ENCODE measurements around the gene NDUFV3. TPM values are rescaled to one million over a fixed set of nuclear protein-coding genes. Genes with fewer than 3 reads are reported as not detected.

The NDUFV3 gene
- total and polyA plus RNA-seq, 2 of the 13 experiments (the other 11 are each of a cell fraction or from before 2014, with no cell fraction given) = 14.2 to 29.6 TPM

- TF ChIP-seq RAD51 (IDR thresholded peaks at IDR 0.05; ENCODE audit: borderline replicate concordance) (peak; percentile 56; the same call in 1 of the 2 replicates), FOXO1 (CRISPR knock-in tag; IDR thresholded peaks at IDR 0.05) (0 out of 2 replicates have a peak, but pooled peaks have one; percentile 21), MAF1 (CRISPR knock-in tag; IDR thresholded peaks at IDR 0.05; ENCODE audit: borderline replicate concordance) (peak; percentile 38; the same call in 1 of the 2 replicates), TCF7L2 (IDR thresholded peaks at IDR 0.05; ENCODE audit: low read depth, low read length) (no peak), KLF13 (CRISPR knock-in tag; IDR thresholded peaks at IDR 0.05) (0 out of 2 replicates have a peak, but pooled peaks have one; percentile 80), ZNF790 (CRISPR knock-in tag; IDR thresholded peaks at IDR 0.05; ENCODE audit: borderline replicate concordance) (no peak; the same call in 1 of the 2 replicates), RAD21 (CRISPR knock-in tag; IDR thresholded peaks at IDR 0.05) (peak; percentile 55), STAG1 (CRISPR knock-in tag; IDR thresholded peaks at IDR 0.05) (no peak; the same call in none of the 2 replicates), HDAC2 (CRISPR knock-in tag; IDR thresholded peaks at IDR 0.05) (peak; percentile 61), ZNF431 (CRISPR knock-in tag; IDR thresholded peaks at IDR 0.05; ENCODE audit: borderline replicate concordance, low read depth) (no peak), KMT2A (CRISPR knock-in tag; IDR thresholded peaks at IDR 0.05) (peak; percentile 45), STAT5B (CRISPR knock-in tag; IDR thresholded peaks at IDR 0.05) (no peak), TEAD3 (CRISPR knock-in tag; optimal IDR thresholded peaks at IDR 0.05; ENCODE audit: borderline replicate concordance) (no peak), ZNF468 (CRISPR knock-in tag; IDR thresholded peaks at IDR 0.05) (0 out of 2 replicates have a peak, but pooled peaks have one; percentile 61), ZNF383 (CRISPR knock-in tag; IDR thresholded peaks at IDR 0.05; ENCODE audit: borderline replicate concordance) (no peak), ZNF749 (CRISPR knock-in tag; IDR thresholded peaks at IDR 0.05; ENCODE audit: borderline replicate concordance) (peak; percentile 51; the same call in 1 of the 2 replicates), NFKBIZ (CRISPR knock-in tag; IDR thresholded peaks at IDR 0.05) (no peak), POLR2AphosphoS2 (IDR thresholded peaks at IDR 0.05; ENCODE audit: low read depth, low read length) (no peak; the same call in 1 of the 2 replicates), ZIK1 (CRISPR knock-in tag; IDR thresholded peaks at IDR 0.05; ENCODE audit: borderline replicate concordance, low read depth) (no peak), ZNF607 (CRISPR knock-in tag; IDR thresholded peaks at IDR 0.05; ENCODE audit: borderline replicate concordance) (peak; percentile 72; the same call in 1 of the 2 replicates), ZNF234 (CRISPR knock-in tag; conservative IDR thresholded peaks at IDR 0.05) (no peak)
- TF ChIP-seq, protein P1, sequence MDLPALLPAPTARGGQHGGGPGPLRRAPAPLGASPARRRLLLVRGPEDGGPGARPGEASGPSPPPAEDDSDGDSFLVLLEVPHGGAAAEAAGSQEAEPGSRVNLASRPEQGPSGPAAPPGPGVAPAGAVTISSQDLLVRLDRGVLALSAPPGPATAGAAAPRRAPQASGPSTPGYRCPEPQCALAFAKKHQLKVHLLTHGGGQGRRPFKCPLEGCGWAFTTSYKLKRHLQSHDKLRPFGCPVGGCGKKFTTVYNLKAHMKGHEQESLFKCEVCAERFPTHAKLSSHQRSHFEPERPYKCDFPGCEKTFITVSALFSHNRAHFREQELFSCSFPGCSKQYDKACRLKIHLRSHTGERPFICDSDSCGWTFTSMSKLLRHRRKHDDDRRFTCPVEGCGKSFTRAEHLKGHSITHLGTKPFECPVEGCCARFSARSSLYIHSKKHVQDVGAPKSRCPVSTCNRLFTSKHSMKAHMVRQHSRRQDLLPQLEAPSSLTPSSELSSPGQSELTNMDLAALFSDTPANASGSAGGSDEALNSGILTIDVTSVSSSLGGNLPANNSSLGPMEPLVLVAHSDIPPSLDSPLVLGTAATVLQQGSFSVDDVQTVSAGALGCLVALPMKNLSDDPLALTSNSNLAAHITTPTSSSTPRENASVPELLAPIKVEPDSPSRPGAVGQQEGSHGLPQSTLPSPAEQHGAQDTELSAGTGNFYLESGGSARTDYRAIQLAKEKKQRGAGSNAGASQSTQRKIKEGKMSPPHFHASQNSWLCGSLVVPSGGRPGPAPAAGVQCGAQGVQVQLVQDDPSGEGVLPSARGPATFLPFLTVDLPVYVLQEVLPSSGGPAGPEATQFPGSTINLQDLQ (CRISPR knock-in tag; IDR thresholded peaks at IDR 0.05) = no peak
- TF ChIP-seq, protein P2, sequence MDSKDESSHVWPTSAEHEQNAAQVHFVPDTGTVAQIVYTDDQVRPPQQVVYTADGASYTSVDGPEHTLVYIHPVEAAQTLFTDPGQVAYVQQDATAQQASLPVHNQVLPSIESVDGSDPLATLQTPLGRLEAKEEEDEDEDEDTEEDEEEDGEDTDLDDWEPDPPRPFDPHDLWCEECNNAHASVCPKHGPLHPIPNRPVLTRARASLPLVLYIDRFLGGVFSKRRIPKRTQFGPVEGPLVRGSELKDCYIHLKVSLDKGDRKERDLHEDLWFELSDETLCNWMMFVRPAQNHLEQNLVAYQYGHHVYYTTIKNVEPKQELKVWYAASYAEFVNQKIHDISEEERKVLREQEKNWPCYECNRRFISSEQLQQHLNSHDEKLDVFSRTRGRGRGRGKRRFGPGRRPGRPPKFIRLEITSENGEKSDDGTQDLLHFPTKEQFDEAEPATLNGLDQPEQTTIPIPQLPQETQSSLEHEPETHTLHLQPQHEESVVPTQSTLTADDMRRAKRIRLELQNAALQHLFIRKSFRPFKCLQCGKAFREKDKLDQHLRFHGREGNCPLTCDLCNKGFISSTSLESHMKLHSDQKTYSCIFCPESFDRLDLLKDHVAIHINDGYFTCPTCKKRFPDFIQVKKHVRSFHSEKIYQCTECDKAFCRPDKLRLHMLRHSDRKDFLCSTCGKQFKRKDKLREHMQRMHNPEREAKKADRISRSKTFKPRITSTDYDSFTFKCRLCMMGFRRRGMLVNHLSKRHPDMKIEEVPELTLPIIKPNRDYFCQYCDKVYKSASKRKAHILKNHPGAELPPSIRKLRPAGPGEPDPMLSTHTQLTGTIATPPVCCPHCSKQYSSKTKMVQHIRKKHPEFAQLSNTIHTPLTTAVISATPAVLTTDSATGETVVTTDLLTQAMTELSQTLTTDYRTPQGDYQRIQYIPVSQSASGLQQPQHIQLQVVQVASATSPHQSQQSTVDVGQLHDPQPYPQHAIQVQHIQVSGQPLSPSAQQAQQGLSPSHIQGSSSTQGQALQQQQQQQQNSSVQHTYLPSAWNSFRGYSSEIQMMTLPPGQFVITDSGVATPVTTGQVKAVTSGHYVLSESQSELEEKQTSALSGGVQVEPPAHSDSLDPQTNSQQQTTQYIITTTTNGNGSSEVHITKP (CRISPR knock-in tag; IDR thresholded peaks at IDR 0.05; ENCODE audit: low read depth) = peak; percentile 94
Observed at GRCh38 chr21:42878993-42879787, 13.9 kb upstream of the NDUFV3 start, which contains the start of gene WDR4 (continued).
